K562 (cell line): ENCODE measurements around the gene APBB2. TPM values are rescaled to one million over a fixed set of nuclear protein-coding genes. Genes with fewer than 3 reads are reported as not detected.

ENCODE experiments used
- ATAC-seq: fragments of 200-7000 bp; cut with Tn5 transposase; 3 replicates; pipeline ENCODE4 v1.9.1; 2020; ENCODE audit warnings: moderate library complexity
- BruUV-seq: library from RNA; stranded (reverse); fragments of 400-500 nt; replicated peaks from 2 replicates; lab custom pipeline; 2021; lab: Mats Ljungman, UMichigan
- CTCF ChIA-PET: fragments of 300-600 bp; formaldehyde crosslinking; extraction: SDS; loops from one replicate; lab custom pipeline; 2021; ENCODE audit warnings: low intra/inter-chr PET ratio; lab: Yijun Ruan, JAX
- POLR2A ChIA-PET: fragments of 300-600, 350-650 bp; sonication (Branson Sonifier 250); formaldehyde crosslinking; extraction: SDS; loops from one replicate; lab custom pipeline; 2021; ENCODE audit warnings: antibody characterized with exemption, inconsistent platforms; lab: Yijun Ruan, JAX
- DNase-seq, 4 experiments: peaks; one replicate each; pipeline versions ENCODE4 v3.0.0 to v3.0.0-alpha.2; 2011 to 2018; ENCODE audit warnings: low spot score in 3 of 4, mixed read lengths in 3 of 4; ENCODE audit errors: extremely low read depth in 1 of 4
- FAIRE-seq: peaks from 2 replicates; lab custom pipeline; 2011; peaks lifted over from hg19 to GRCh38; lab: Jason Lieb, UNC
- H2AFZ ChIP-seq: 2 replicates; pipeline ENCODE4 v1.6.0; 2011; ENCODE audit warnings: low read depth, low read length, control low read depth, inconsistent platforms
- H3K27ac ChIP-seq: fragments of 200-600 bp; 3 replicates; pipeline ENCODE4 v1.8.0; 2011; ENCODE audit warnings: low read depth, mild to moderate bottlenecking, control low read depth, inconsistent platforms, low read length, moderate library complexity, mixed read lengths; ENCODE audit errors: extremely low read depth
- H3K27me3 ChIP-seq, 2 experiments: fragments of 300-600 bp in 1 of 2; 2 replicates in 1 of 2; 3 replicates in 1 of 2; pipeline versions ENCODE4 v1.6.0 to v1.8.0; 2011; ENCODE audit warnings: inconsistent platforms in 2 of 2, low read length in 2 of 2, mild to moderate bottlenecking in 1 of 2, mixed read lengths in 1 of 2, moderate library complexity in 1 of 2; ENCODE audit not compliant: control insufficient read depth in 2 of 2, insufficient read depth in 2 of 2
- H3K36me3 ChIP-seq: fragments of 300-600 bp; 3 replicates; pipeline ENCODE4 v1.8.0; 2011; ENCODE audit warnings: mild to moderate bottlenecking, low read length, inconsistent platforms; ENCODE audit not compliant: control insufficient read depth, insufficient read depth
- H3K4me1 ChIP-seq, 2 experiments: fragments of 200-600 bp in 1 of 2; replicated peaks in 1 of 2; 2 replicates in 1 of 2; 3 replicates in 1 of 2; pipeline versions ENCODE4 v1.5.1 to v1.8.0; 2011; ENCODE audit warnings: inconsistent platforms in 2 of 2, low read length in 2 of 2, mild to moderate bottlenecking in 1 of 2, mixed read lengths in 1 of 2, moderate library complexity in 1 of 2; ENCODE audit not compliant: control insufficient read depth in 2 of 2, insufficient read depth in 2 of 2
- H3K4me2 ChIP-seq: 2 replicates; pipeline ENCODE4 v1.6.1; 2011; ENCODE audit warnings: low read length, control low read depth, inconsistent platforms, mixed read lengths; ENCODE audit not compliant: insufficient read depth
- H3K4me3 ChIP-seq: fragments of 200-600 bp; sonication (generic), shearing (Covaris generic); 2 replicates; pipeline ENCODE4 v1.5.1; 2016; ENCODE audit warnings: control low read depth, inconsistent platforms
- H3K79me2 ChIP-seq: fragments of 200-600 bp; 3 replicates; pipeline ENCODE4 v1.8.0; 2011; ENCODE audit warnings: low read length, inconsistent platforms; ENCODE audit not compliant: control insufficient read depth, insufficient read depth
- H3K9ac ChIP-seq, 2 experiments: 2 replicates each; pipeline versions ENCODE4 v1.6.0 to v1.6.1; 2011; ENCODE audit warnings: low read depth in 2 of 2, low read length in 2 of 2, control low read depth in 1 of 2, inconsistent platforms in 1 of 2, mild to moderate bottlenecking in 1 of 2, mixed read lengths in 1 of 2; ENCODE audit not compliant: insufficient read depth in 1 of 2
- H3K9me1 ChIP-seq: one replicate; pipeline ENCODE4 v1.6.0; 2011; ENCODE audit warnings: inconsistent platforms, mild to moderate bottlenecking, low read length, moderate library complexity; ENCODE audit not compliant: control insufficient read depth, insufficient read depth
- H3K9me3 ChIP-seq: replicated peaks from 2 replicates; pipeline ENCODE4 v1.5.1; 2011; ENCODE audit warnings: low read depth, low read length, inconsistent platforms; ENCODE audit not compliant: control insufficient read depth, insufficient read depth
- H4K20me1 ChIP-seq: replicated peaks from 2 replicates; pipeline ENCODE4 v1.6.1; 2011; ENCODE audit warnings: low read length, inconsistent platforms, mixed read lengths; ENCODE audit not compliant: control insufficient read depth, insufficient read depth
- CBX2 ChIP-seq: fragments of 200-600 bp; sonication (generic); IDR thresholded peaks from one replicate; pipeline ENCODE4 v1.6.1; 2012; ENCODE audit warnings: mild to moderate bottlenecking, low read length, inconsistent platforms; ENCODE audit not compliant: insufficient read depth, poor library complexity, severe bottlenecking
- CC2D1A ChIP-seq: fragments of 450-650 bp; IDR thresholded peaks from 2 replicates; pipeline ENCODE4 v1.6.1; 2017; ENCODE audit warnings: mild to moderate bottlenecking
- COPS2 ChIP-seq: fragments of 450-650 bp; conservative IDR thresholded peaks from 2 replicates; pipeline ENCODE4 v1.6.1; 2016; ENCODE audit warnings: mild to moderate bottlenecking, moderate library complexity
- GABPB2 ChIP-seq: fragments of 250-450 bp; sonication (Bioruptor Pico); conservative IDR thresholded peaks from 2 replicates; pipeline ENCODE4 v1.5.1; 2021; ENCODE audit warnings: mild to moderate bottlenecking
- GATAD2B ChIP-seq: fragments of 450-650 bp; IDR thresholded peaks from 2 replicates; pipeline ENCODE4 v1.6.1; 2017; ENCODE audit warnings: mild to moderate bottlenecking, borderline replicate concordance
- HOMEZ ChIP-seq: fragments of 250-450 bp; sonication (Bioruptor Pico); IDR thresholded peaks from 2 replicates; pipeline ENCODE4 v1.4.0; 2020; ENCODE audit warnings: mild to moderate bottlenecking, moderate library complexity
- KDM5B ChIP-seq: fragments of 200-600 bp; sonication (generic); IDR thresholded peaks from 2 replicates; pipeline ENCODE4 v1.6.1; 2012; ENCODE audit warnings: low read depth, mild to moderate bottlenecking, moderate library complexity, low read length, control low read depth, inconsistent platforms; ENCODE audit not compliant: insufficient replicate concordance
- MBD2 ChIP-seq: sonication (generic); IDR thresholded peaks from 2 replicates; pipeline ENCODE4 v1.6.1; 2016; ENCODE audit warnings: low read depth, borderline replicate concordance
- PHF8 ChIP-seq: fragments of 200-600 bp; sonication (generic); IDR thresholded peaks from 2 replicates; pipeline ENCODE4 v1.6.1; 2012; ENCODE audit warnings: mixed run types, mild to moderate bottlenecking, inconsistent platforms, low read length, moderate library complexity, borderline replicate concordance
- RAD21 ChIP-seq, 2 experiments: fragments of 250-450 bp in 1 of 2; fragments of 450-650 bp in 1 of 2; sonication (Bioruptor Pico) in 1 of 2; formaldehyde crosslinking in 1 of 2; IDR thresholded peaks in 1 of 2; conservative IDR thresholded peaks in 1 of 2; 2 replicates each; pipeline versions ENCODE4 v1.4.0 to v1.8.0; 2020 to 2022; ENCODE audit warnings: mild to moderate bottlenecking in 2 of 2, moderate library complexity in 1 of 2
- SAFB2 ChIP-seq: fragments of 200-400 bp; formaldehyde crosslinking; IDR thresholded peaks from 2 replicates; pipeline ENCODE4 v1.6.1; 2018; ENCODE audit warnings: borderline replicate concordance, low read length, low read depth, moderate library complexity; ENCODE audit not compliant: severe bottlenecking
- SIN3A ChIP-seq, 2 experiments: fragments of 150-350 bp in 1 of 2; IDR thresholded peaks; 2 replicates each; pipeline ENCODE4 v1.6.1; 2011 to 2016; ENCODE audit warnings: borderline replicate concordance in 2 of 2, low read depth in 2 of 2, low read length in 2 of 2, mild to moderate bottlenecking in 2 of 2, moderate library complexity in 2 of 2; ENCODE audit not compliant: control insufficient read depth in 1 of 2
- SIRT6 ChIP-seq: IDR thresholded peaks from one replicate; pipeline ENCODE4 v1.6.1; 2012; ENCODE audit warnings: low read depth, mild to moderate bottlenecking, control low read depth, inconsistent platforms, low read length, moderate library complexity
- SPI1 ChIP-seq: IDR thresholded peaks from 2 replicates; pipeline ENCODE4 v1.6.1; 2011; ENCODE audit warnings: low read depth, low read length, control low read depth, borderline replicate concordance
- TFAM ChIP-seq: fragments of 250-450 bp; sonication (Bioruptor Pico); conservative IDR thresholded peaks from 2 replicates; pipeline ENCODE4 v1.5.0; 2021; ENCODE audit warnings: mild to moderate bottlenecking, moderate library complexity
- TRIM28 ChIP-seq: fragments of 450-650 bp; IDR thresholded peaks from 2 replicates; pipeline ENCODE4 v1.6.1; 2017
- XRCC5 ChIP-seq: fragments of 200-400 bp; formaldehyde crosslinking; IDR thresholded peaks from 2 replicates; pipeline ENCODE4 v1.6.1; 2017; ENCODE audit warnings: low read depth, mild to moderate bottlenecking, low read length
- ZC3H11A ChIP-seq: IDR thresholded peaks from 2 replicates; pipeline ENCODE4 v1.6.1; 2012; ENCODE audit warnings: low read depth, low read length, improper control_type of control experiment
- ZNF239 ChIP-seq: fragments of 250-450 bp; sonication (Bioruptor Pico); IDR thresholded peaks from 2 replicates; pipeline ENCODE4 v1.4.0; 2020; ENCODE audit warnings: mild to moderate bottlenecking
- ZNF347 ChIP-seq: fragments of 450-650 bp; formaldehyde crosslinking; IDR thresholded peaks from 2 replicates; pipeline ENCODE4 v1.4.0; 2020; ENCODE audit warnings: low read depth, mild to moderate bottlenecking, moderate library complexity
- ZNF431 ChIP-seq: sonication (generic); formaldehyde crosslinking; IDR thresholded peaks from 2 replicates; pipeline ENCODE4 v1.8.0; 2022; ENCODE audit warnings: mild to moderate bottlenecking, missing genetic modification reagents
- WGBS: fragments of 100-300 bp; shearing (Covaris generic); methylation state at CpG from one replicate; pipeline ENCODE4 v1.1.6; 2016; ENCODE audit warnings: low coverage, mixed read lengths; ENCODE audit not compliant: insufficient coverage; ENCODE audit errors: missing lambda C conversion rate; 5-methylcytosine and 5-hydroxymethylcytosine counted together
- in situ Hi-C: fragments of 300-500 bp; cut with MboI; formaldehyde crosslinking; loops from 4 replicates; pipeline ENCODE4 v1.15.0; 2018; ENCODE audit warnings: inconsistent platforms, mixed read lengths
- intact Hi-C: fragments of 100-400 bp; cut with micrococcal nuclease; formaldehyde crosslinking; loops from 2 replicates; pipeline ENCODE4 v1.14.2; 2022
- polyA plus RNA-seq, 8 experiments: library from polyadenylated mRNA; depleted of rRNA in 4 of 8; stranded (reverse) in 5 of 8; unstranded in 3 of 8; fragments of >200 nt; fragmentation: Nextera tagmentation in 2 of 8; fragmentation: Illumina TruSeq in 1 of 8; extraction: Ambion mirVana in 2 of 8; extraction: Trizol in 1 of 8; gene quantifications; 2 replicates each; pipeline versions ENCODE4 v1.2.1 to v1.2.3, GENCODE V29; 2011 to 2014; ENCODE audit warnings: inconsistent platforms in 1 of 8, missing spikeins in 1 of 8
- total RNA-seq, 7 experiments: library from RNA; depleted of rRNA in 6 of 7; stranded (reverse); fragments of >200 nt in 6 of 7; fragmentation: Illumina TruSeq in 2 of 7; extraction: Trizol in 2 of 7; gene quantifications; 2 replicates each; pipeline versions ENCODE4 v1.2.1 to v1.2.3, GENCODE V29; 2011 to 2021; ENCODE audit warnings: low replicate concordance in 1 of 7

APBB2 gene
- total and polyA plus RNA-seq, 9 of the 15 experiments (the other 6 are each of a cell fraction or from before 2014, with no cell fraction given): 0.08 to 2.1 (median 1.4) TPM

GRCh38 chr4:40908702-40909362, 305.5 kb downstream of the APBB2 start:
- Histone ChIP-seq H3K4me2 (no peak overlapping the region), H3K27me3 (peaks cover 7 to 48% of the 10 kb centered on the region in 2 experiments), H3K79me2 (no peaks in the 10 kb centered on the region), H3K27ac (no peak overlapping the region), H2AFZ (0 out of 2 replicates have a peak overlapping the region, but pooled peaks have one; percentile 26), H3K9me1 (no peaks in the 10 kb centered on the region), H3K9me3 (no peaks in the 10 kb centered on the region), H4K20me1 (no peaks in the 10 kb centered on the region; the same call in 1 of the 2 replicates), H3K36me3 (no peaks in the 10 kb centered on the region), H3K4me1 (no peaks in the 10 kb centered on the region), H3K9ac (no peak overlapping the region), H3K4me3 (no peak overlapping the region)
- peak; percentile 90 for FAIRE-seq
- CTCF ChIA-PET: no interaction called here
- WGBS: 3% methylated on average over 12 of the region's 12 CpGs
- peak; percentile 74 to 83 (median 78) for DNase-seq
- POLR2A ChIA-PET: interaction anchor here (0.6 kb wide), 1 partner anchor 520 kb away, joined by 4 read pairs; no protein-coding TSS in a partner anchor
- peak; percentile 99 for ATAC-seq
- intact Hi-C loops (no loop called here), in situ Hi-C loops (loop anchor here (10.0 kb wide), 1 partner anchor 174 kb away; no protein-coding TSS in a partner anchor)
- no TSS peak for BruUV-seq
- TF ChIP-seq ZNF347: no peak
- TF ChIP-seq PHF8: no peak
- TF ChIP-seq GATAD2B: no peak
- TF ChIP-seq TFAM (CRISPR knock-in tag): no peak
- TF ChIP-seq COPS2: no peak
- peak; percentile 49 to 60 for TF ChIP-seq RAD21 (CRISPR knock-in tag; conservative IDR thresholded peaks at IDR 0.05 in 1 of 2, IDR thresholded peaks at IDR 0.05 in 1 of 2)
- no peak for TF ChIP-seq KDM5B
- TF ChIP-seq GABPB2 (CRISPR knock-in tag): no peak
- no peak for TF ChIP-seq ZC3H11A
- no peak for TF ChIP-seq TRIM28
- TF ChIP-seq CBX2: no peak
- no peak for TF ChIP-seq SIRT6
- TF ChIP-seq MBD2: no peak
- TF ChIP-seq ZNF431 (CRISPR knock-in tag): no peak
- peak; percentile 59; the same call in 1 of the 2 replicates for TF ChIP-seq XRCC5
- TF ChIP-seq ZNF239 (CRISPR knock-in tag): no peak
- TF ChIP-seq SPI1: no peak
- TF ChIP-seq HOMEZ: no peak
- TF ChIP-seq CC2D1A: no peak
- no peak for TF ChIP-seq SAFB2
- no peak for TF ChIP-seq SIN3A (IDR thresholded peaks at IDR 0.05; ENCODE audit: borderline replicate concordance in 2 of 2, control insufficient read depth in 1 of 2, low read depth in 2 of 2, low read length in 2 of 2)
